HepG2 (cell line): ENCODE measurements around the gene NPHP1. TPM values are rescaled to one million over a fixed set of nuclear protein-coding genes. Genes with fewer than 3 reads are reported as not detected.

Source experiments
- ASH2L ChIP-seq: fragments of 300-600, 200-600 bp; sonication (generic); IDR thresholded peaks from 2 replicates; pipeline ENCODE4 v1.7.0; 2017; ENCODE audit warnings: low read depth, mild to moderate bottlenecking, moderate library complexity, mixed read lengths, low read length; ENCODE audit not compliant: insufficient read length
- CREM ChIP-seq, 2 experiments: sonication (generic) in 1 of 2; formaldehyde crosslinking in 1 of 2; IDR thresholded peaks; 2 replicates each; pipeline versions ENCODE4 v1.4.0 to v1.6.1; 2016 to 2020; ENCODE audit warnings: antibody characterized with exemption in 1 of 2, mild to moderate bottlenecking in 1 of 2, missing genetic modification reagents in 1 of 2
- FOSL2 ChIP-seq: sonication (generic); formaldehyde crosslinking; IDR thresholded peaks from 2 replicates; pipeline ENCODE4 v1.4.0; 2020; ENCODE audit warnings: missing genetic modification reagents
- FOXA3 ChIP-seq: IDR thresholded peaks from 2 replicates; pipeline ENCODE4 v1.6.1; 2016; ENCODE audit warnings: missing genetic modification reagents, missing compliant biosample characterization
- HIVEP1 ChIP-seq: sonication (generic); formaldehyde crosslinking; IDR thresholded peaks from 2 replicates; pipeline ENCODE4 v1.4.0; 2020; ENCODE audit warnings: mild to moderate bottlenecking, missing genetic modification reagents
- HOXA9 ChIP-seq: sonication (generic); formaldehyde crosslinking; IDR thresholded peaks from 2 replicates; pipeline ENCODE4 v1.8.1; 2022; ENCODE audit warnings: missing genetic modification reagents, mild to moderate bottlenecking, moderate library complexity, borderline replicate concordance
- JARID2 ChIP-seq: sonication (generic); formaldehyde crosslinking; IDR thresholded peaks from 2 replicates; pipeline ENCODE4 v1.8.1; 2023; ENCODE audit warnings: missing genetic modification reagents, inconsistent platforms; ENCODE audit not compliant: insufficient replicate concordance
- MEIS2 ChIP-seq: sonication (generic); formaldehyde crosslinking; IDR thresholded peaks from 2 replicates; pipeline ENCODE4 v1.9.0; 2021; ENCODE audit warnings: mild to moderate bottlenecking, missing genetic modification reagents
- NFKB2 ChIP-seq: sonication (generic); formaldehyde crosslinking; IDR thresholded peaks from 2 replicates; pipeline ENCODE4 v1.4.0; 2020; ENCODE audit warnings: missing genetic modification reagents, borderline replicate concordance
- RAD51 ChIP-seq: fragments of 450-650 bp; IDR thresholded peaks from 2 replicates; pipeline ENCODE4 v1.6.1; 2016; ENCODE audit warnings: borderline replicate concordance
- ZNF83 ChIP-seq: sonication (generic); formaldehyde crosslinking; IDR thresholded peaks from 2 replicates; pipeline ENCODE4 v1.4.0; 2020; ENCODE audit warnings: missing genetic modification reagents, mild to moderate bottlenecking, borderline replicate concordance
- ZNF839 ChIP-seq: sonication (generic); formaldehyde crosslinking; IDR thresholded peaks from 2 replicates; pipeline ENCODE4 v1.4.0; 2020; ENCODE audit warnings: missing genetic modification reagents, mild to moderate bottlenecking, borderline replicate concordance
- ZSCAN21 ChIP-seq: sonication (generic); formaldehyde crosslinking; IDR thresholded peaks from 2 replicates; pipeline ENCODE4 v1.8.0; 2022; ENCODE audit warnings: mild to moderate bottlenecking, missing genetic modification reagents, moderate library complexity, borderline replicate concordance
- polyA plus RNA-seq, 8 experiments: library from polyadenylated mRNA; depleted of rRNA in 3 of 8; stranded (reverse) in 7 of 8; unstranded in 1 of 8; fragments of >200 nt; fragmentation: Illumina TruSeq in 4 of 8; extraction: Trizol in 4 of 8; gene quantifications; 2 replicates each; pipeline versions ENCODE4 v1.2.1 to v1.2.3, GENCODE V29; 2011 to 2016; ENCODE audit warnings: low read depth in 4 of 8, missing spikeins in 1 of 8, mixed read lengths in 1 of 8; ENCODE audit not compliant: insufficient read depth in 1 of 8
- total RNA-seq, 5 experiments: library from RNA; depleted of rRNA; stranded (reverse); fragments of >200 nt; fragmentation: Illumina TruSeq; extraction: Trizol; gene quantifications; 2 replicates each; pipeline ENCODE4 v1.2.3, GENCODE V29; 2016; ENCODE audit warnings: low read depth in 1 of 5
- TF ChIP-seq, protein P1 (sequence below): IDR thresholded peaks from 2 replicates; pipeline ENCODE4 v1.6.1; 2016; ENCODE audit warnings: missing biosample characterization, missing genetic modification reagents, low read depth
- TF ChIP-seq, protein P2 (sequence below): sonication (generic); formaldehyde crosslinking; IDR thresholded peaks from 2 replicates; pipeline ENCODE4 v1.4.0; 2020; ENCODE audit warnings: missing genetic modification reagents
- TF ChIP-seq, protein P3 (sequence below): sonication (generic); formaldehyde crosslinking; IDR thresholded peaks from 2 replicates; pipeline ENCODE4 v1.5.0; 2020; ENCODE audit warnings: missing genetic modification reagents, mild to moderate bottlenecking, borderline replicate concordance
- TF ChIP-seq, protein P4 (sequence below): sonication (generic); formaldehyde crosslinking; conservative IDR thresholded peaks from 2 replicates; pipeline ENCODE4 v1.4.0; 2020; ENCODE audit warnings: missing genetic modification reagents

NPHP1 gene
- total and polyA plus RNA-seq, 2 of the 13 experiments (the other 11 are each of a cell fraction or from before 2014, with no cell fraction given) = 2.7 to 4.8 TPM

DNA sequence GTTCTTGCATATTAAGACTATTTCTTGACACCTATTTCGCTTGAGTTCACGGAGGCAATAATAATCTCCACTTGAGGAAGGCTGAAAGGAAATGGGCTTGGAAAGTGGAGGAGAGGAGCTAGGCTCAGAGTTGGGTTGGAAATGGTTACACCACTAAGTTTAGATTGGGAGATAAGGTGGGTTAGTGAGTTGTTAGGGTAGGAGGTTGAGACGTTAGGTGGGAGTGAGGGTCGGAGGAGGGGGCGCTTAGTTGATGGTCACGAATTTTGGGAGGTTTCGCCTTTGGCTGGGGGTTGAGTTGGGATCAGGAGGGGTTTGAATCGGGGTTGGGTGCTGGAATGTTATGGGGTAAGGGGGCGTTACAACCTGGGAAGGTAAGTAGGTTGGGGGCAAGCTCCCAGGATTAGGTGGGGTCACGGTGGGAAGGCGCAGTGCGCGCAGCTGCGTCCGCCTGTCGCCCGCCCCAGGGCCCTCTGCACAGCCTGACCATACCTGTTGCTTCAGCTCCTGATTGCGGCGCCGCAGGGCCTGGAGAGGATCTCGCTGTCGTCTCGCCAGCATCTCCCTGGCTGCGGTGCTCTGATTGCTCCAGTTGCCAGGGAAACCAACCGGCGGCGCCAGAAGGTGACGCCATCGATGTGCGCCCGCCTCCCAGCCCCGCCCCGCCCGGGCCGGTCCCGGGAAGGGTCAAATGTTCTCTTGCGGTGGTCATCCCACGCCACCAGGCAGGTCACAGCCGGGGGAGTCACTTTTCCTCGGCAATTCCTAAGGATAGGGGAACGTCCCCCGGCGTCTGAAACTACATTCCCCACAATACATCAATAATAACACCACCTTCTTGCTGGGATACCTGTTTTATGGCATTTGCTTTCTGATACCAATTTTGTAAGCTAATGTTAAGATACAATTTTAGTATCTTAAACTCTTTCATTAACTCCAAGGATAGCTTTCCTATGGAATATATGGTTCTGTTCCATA is at the start of gene NPHP1 (continued):
- TF ChIP-seq, protein P1, sequence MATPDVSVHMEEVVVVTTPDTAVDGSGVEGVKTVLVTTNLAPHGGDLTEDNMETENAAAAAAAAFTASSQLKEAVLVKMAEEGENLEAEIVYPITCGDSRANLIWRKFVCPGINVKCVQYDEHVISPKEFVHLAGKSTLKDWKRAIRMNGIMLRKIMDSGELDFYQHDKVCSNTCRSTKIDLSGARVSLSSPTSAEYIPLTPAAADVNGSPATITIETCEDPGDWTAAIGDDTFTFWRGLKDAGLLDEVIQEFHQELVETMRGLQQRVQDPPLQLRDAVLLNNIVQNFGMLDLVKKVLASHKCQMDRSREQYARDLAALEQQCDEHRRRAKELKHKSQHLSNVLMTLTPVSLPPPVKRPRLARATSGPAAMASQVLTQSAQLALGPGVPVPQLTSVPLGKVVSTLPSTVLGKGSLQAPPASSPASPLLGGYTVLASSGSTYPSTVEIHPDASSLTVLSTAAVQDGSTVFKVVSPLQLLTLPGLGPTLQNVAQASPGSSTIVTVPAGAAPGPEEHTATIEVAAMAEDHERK (CRISPR knock-in tag) = no peak
- TF ChIP-seq ASH2L (peak; percentile 81), FOSL2 (peak; percentile 65), ZNF83 (no peak; the same call in 1 of the 2 replicates), ZNF839 (CRISPR knock-in tag) (peak; percentile 53; the same call in 1 of the 2 replicates), RAD51 (no peak), NFKB2 (peak; percentile 70; the same call in 1 of the 2 replicates), JARID2 (CRISPR knock-in tag) (no peak), CREM (IDR thresholded peaks at IDR 0.05) (peak; percentile 99), CREM (CRISPR knock-in tag; IDR thresholded peaks at IDR 0.05) (peak; percentile 94), HOXA9 (CRISPR knock-in tag) (peak; percentile 18; the same call in 1 of the 2 replicates), ZSCAN21 (CRISPR knock-in tag) (peak; percentile 33; the same call in 1 of the 2 replicates), MEIS2 (CRISPR knock-in tag) (peak; percentile 70; the same call in 1 of the 2 replicates), FOXA3 (CRISPR knock-in tag) (peak; percentile 71), HIVEP1 (CRISPR knock-in tag) (0 out of 2 replicates have a peak, but pooled peaks have one; percentile 48)
- TF ChIP-seq, protein P2, sequence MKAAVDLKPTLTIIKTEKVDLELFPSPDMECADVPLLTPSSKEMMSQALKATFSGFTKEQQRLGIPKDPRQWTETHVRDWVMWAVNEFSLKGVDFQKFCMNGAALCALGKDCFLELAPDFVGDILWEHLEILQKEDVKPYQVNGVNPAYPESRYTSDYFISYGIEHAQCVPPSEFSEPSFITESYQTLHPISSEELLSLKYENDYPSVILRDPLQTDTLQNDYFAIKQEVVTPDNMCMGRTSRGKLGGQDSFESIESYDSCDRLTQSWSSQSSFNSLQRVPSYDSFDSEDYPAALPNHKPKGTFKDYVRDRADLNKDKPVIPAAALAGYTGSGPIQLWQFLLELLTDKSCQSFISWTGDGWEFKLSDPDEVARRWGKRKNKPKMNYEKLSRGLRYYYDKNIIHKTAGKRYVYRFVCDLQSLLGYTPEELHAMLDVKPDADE (CRISPR knock-in tag) = no peak
- TF ChIP-seq, protein P3, sequence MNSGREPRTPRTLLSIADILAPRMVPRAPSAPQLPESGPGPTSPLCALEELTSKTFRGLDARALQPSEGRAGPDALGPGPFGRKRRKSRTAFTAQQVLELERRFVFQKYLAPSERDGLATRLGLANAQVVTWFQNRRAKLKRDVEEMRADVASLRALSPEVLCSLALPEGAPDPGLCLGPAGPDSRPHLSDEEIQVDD = no peak
- TF ChIP-seq, protein P4, sequence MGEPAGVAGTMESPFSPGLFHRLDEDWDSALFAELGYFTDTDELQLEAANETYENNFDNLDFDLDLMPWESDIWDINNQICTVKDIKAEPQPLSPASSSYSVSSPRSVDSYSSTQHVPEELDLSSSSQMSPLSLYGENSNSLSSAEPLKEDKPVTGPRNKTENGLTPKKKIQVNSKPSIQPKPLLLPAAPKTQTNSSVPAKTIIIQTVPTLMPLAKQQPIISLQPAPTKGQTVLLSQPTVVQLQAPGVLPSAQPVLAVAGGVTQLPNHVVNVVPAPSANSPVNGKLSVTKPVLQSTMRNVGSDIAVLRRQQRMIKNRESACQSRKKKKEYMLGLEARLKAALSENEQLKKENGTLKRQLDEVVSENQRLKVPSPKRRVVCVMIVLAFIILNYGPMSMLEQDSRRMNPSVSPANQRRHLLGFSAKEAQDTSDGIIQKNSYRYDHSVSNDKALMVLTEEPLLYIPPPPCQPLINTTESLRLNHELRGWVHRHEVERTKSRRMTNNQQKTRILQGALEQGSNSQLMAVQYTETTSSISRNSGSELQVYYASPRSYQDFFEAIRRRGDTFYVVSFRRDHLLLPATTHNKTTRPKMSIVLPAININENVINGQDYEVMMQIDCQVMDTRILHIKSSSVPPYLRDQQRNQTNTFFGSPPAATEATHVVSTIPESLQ (CRISPR knock-in tag) = no peak; the same call in 1 of the 2 replicates
